PC-3 (cell line): Measurements from ENCODE around the gene DHX58.

Experiments
- EZH2 ChIP-seq: fragments of 300-600 bp; sonication (generic); IDR thresholded peaks from one replicate; pipeline ENCODE4 v1.6.1; 2017; ENCODE audit warnings: antibody characterized with exemption, mild to moderate bottlenecking, low read length; ENCODE audit not compliant: unreplicated experiment
- EZH2phosphoT487 ChIP-seq: fragments of 300-600 bp; sonication (generic); IDR thresholded peaks from 2 replicates; pipeline ENCODE4 v1.6.1; 2018; ENCODE audit warnings: mild to moderate bottlenecking, antibody characterized with exemption, low read length, borderline replicate concordance
- TF ChIP-seq, protein P1 (sequence below): fragments of 300-600 bp; sonication (generic); conservative IDR thresholded peaks from 2 replicates; pipeline ENCODE4 v1.5.1; 2017; ENCODE audit warnings: antibody characterized with exemption, low read depth, mild to moderate bottlenecking, low read length

GRCh38 chr17:42060231-42060630, 52.3 kb downstream of the DHX58 start:
- TF ChIP-seq, protein P1, sequence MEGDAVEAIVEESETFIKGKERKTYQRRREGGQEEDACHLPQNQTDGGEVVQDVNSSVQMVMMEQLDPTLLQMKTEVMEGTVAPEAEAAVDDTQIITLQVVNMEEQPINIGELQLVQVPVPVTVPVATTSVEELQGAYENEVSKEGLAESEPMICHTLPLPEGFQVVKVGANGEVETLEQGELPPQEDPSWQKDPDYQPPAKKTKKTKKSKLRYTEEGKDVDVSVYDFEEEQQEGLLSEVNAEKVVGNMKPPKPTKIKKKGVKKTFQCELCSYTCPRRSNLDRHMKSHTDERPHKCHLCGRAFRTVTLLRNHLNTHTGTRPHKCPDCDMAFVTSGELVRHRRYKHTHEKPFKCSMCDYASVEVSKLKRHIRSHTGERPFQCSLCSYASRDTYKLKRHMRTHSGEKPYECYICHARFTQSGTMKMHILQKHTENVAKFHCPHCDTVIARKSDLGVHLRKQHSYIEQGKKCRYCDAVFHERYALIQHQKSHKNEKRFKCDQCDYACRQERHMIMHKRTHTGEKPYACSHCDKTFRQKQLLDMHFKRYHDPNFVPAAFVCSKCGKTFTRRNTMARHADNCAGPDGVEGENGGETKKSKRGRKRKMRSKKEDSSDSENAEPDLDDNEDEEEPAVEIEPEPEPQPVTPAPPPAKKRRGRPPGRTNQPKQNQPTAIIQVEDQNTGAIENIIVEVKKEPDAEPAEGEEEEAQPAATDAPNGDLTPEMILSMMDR, result no peak
- no peak for TF ChIP-seq EZH2
- TF ChIP-seq EZH2phosphoT487, result no peak
